Aorta (tissue), 5 donors: ENCODE measurements around the gene LPGAT1. TPM values are rescaled to one million over a fixed set of nuclear protein-coding genes. Genes with fewer than 3 reads are reported as not detected.

Source experiments
- ATAC-seq: fragments of 200-7000 bp; cut with Tn5 transposase; one replicate; pipeline ENCODE4 v1.9.1; 2022; ENCODE audit warnings: moderate library complexity; ENCODE audit not compliant: low FRiP score
- DNase-seq, 2 donors: peaks; one replicate each; pipeline ENCODE4 v3.0.0-alpha.2; 2020
- H3K27ac ChIP-seq, 2 donors: one replicate each; pipeline ENCODE4 v1.5.1; 2013; ENCODE audit warnings: low read length in 2 of 2, mild to moderate bottlenecking in 2 of 2, moderate library complexity in 2 of 2, control low read depth in 1 of 2, inconsistent platforms in 1 of 2, low read depth in 1 of 2
- H3K27me3 ChIP-seq, 2 donors: one replicate each; pipeline ENCODE4 v1.6.1; 2013; ENCODE audit warnings: control low read depth in 1 of 2, low read length in 1 of 2, mild to moderate bottlenecking in 1 of 2, moderate library complexity in 1 of 2; ENCODE audit not compliant: insufficient read depth in 2 of 2, control insufficient read depth in 1 of 2
- H3K36me3 ChIP-seq, 2 donors: one replicate each; pipeline ENCODE4 v1.6.1; 2013; ENCODE audit warnings: control low read depth in 1 of 2, low read length in 1 of 2, mild to moderate bottlenecking in 1 of 2; ENCODE audit not compliant: insufficient read depth in 2 of 2, control insufficient read depth in 1 of 2
- H3K4me1 ChIP-seq, 2 donors: one replicate each; pipeline ENCODE4 v1.6.1; 2013; ENCODE audit warnings: low read length in 2 of 2, control low read depth in 1 of 2, mild to moderate bottlenecking in 1 of 2, moderate library complexity in 1 of 2; ENCODE audit not compliant: insufficient read depth in 2 of 2, control insufficient read depth in 1 of 2
- H3K4me3 ChIP-seq, 2 donors: one replicate each; pipeline ENCODE4 v1.5.1; 2013; ENCODE audit warnings: low read length in 2 of 2, control low read depth in 1 of 2, mild to moderate bottlenecking in 1 of 2
- H3K9me3 ChIP-seq: one replicate; pipeline ENCODE4 v1.6.1; 2013; ENCODE audit warnings: mild to moderate bottlenecking, low read length; ENCODE audit not compliant: control insufficient read depth
- WGBS, 2 donors: extraction: QIAGEN DNeasy Blood & Tissue Kit; methylation state at CpG; one replicate each; pipeline ENCODE4 v1.1.7; 2013; 5-methylcytosine and 5-hydroxymethylcytosine counted together
- intact Hi-C, 2 donors: fragments of 100-400 bp; cut with DNase I; formaldehyde crosslinking; loops; one replicate each; pipeline versions ENCODE4 v1.14.2 to v1.15.0; 2022
- polyA plus RNA-seq, 2 donors: library from polyadenylated mRNA; stranded (reverse); fragments of 200-250 nt; gene quantifications; one replicate each; pipeline ENCODE4 v1.2.3, GENCODE V29; 2013
- total RNA-seq, 2 donors: library from RNA; stranded (reverse); fragmentation: NEBNext Ultra II Directional; extraction: Animal tissue kit (Norgen Biotek cat#: 25700); gene quantifications; one replicate each; pipeline ENCODE4 v1.2.1, GENCODE V29; 2021
- donor health status: healthy with polysubstance abuse.
- donor health status: Bipolar disorder and iron deficiency.
- donor health status: DM: no; HTN: no; CAD: no.
- donor health status: DM: no; HTN: no; CAD: no.
- donor health status: DM: yes; HTN: yes; CAD: no.

LPGAT1 gene
- total and polyA plus RNA-seq, 4 donors, result 7.5 to 50.0 (median 26.3) TPM

GRCh38 chr1:211831558-211832323 is 1.2 kb upstream of the LPGAT1 start:
- intact Hi-C loops, result loop anchor here (5.0 to 10.0 kb wide), 3 partner anchors 91 to 147 kb away; no protein-coding TSS in a partner anchor
- Histone ChIP-seq H3K27me3 (no peaks in the 10 kb centered on the region), H3K27ac (no peak overlapping the region), H3K4me1 (peaks cover 2 to 5% of the 10 kb centered on the region in 2 donors), H3K36me3 (no peaks in the 10 kb centered on the region), H3K4me3 (no peak overlapping the region), H3K9me3 (no peaks in the 10 kb centered on the region)
- no peak for DNase-seq
- WGBS, 2 donors, result 83 to 89% methylated on average over 4 of the region's 4 CpGs
- no peak for ATAC-seq

GRCh38 chr1:211830055-211830327 is 572 bp downstream of the LPGAT1 start:
- H3K4me1 ChIP-seq, result peaks cover 2 to 5% of the 10 kb centered on the region in 2 donors
- H3K4me3 ChIP-seq, result peak overlapping the region; percentile 94 to 100
- DNase-seq (no peak), ATAC-seq (peak; percentile 15)
- H3K27me3 ChIP-seq, result no peaks in the 10 kb centered on the region
- no peaks in the 10 kb centered on the region for H3K36me3 ChIP-seq
- peak overlapping the region; percentile 13 to 90 for H3K27ac ChIP-seq
- intact Hi-C loops, result loop anchor here (5.0 to 10.0 kb wide), 3 partner anchors 92 to 145 kb away; no protein-coding TSS in a partner anchor
- no peaks in the 10 kb centered on the region for H3K9me3 ChIP-seq
- 0 to 1% methylated on average over 24 to 45 of the region's 45 CpGs for WGBS, 2 donors

- H3K36me3 ChIP-seq, result no peaks in the 10 kb centered on the region
- H3K4me3 ChIP-seq, result peak overlapping the region; percentile 94 to 100
- no peak for ATAC-seq
- intact Hi-C loops, result loop anchor here (5.0 to 10.0 kb wide), 3 partner anchors 93 to 145 kb away; no protein-coding TSS in a partner anchor
- H3K4me1 ChIP-seq, result peaks cover 2 to 5% of the 10 kb centered on the region in 2 donors
- no peaks in the 10 kb centered on the region for H3K27me3 ChIP-seq
- H3K27ac ChIP-seq, result peak overlapping the region in 1 of 2 donors; percentile 13
- H3K9me3 ChIP-seq, result no peaks in the 10 kb centered on the region
- DNase-seq, result no peak
- 8 to 9% methylated on average over 22 of the region's 22 CpGs for WGBS, 2 donors
Observed at GRCh38 chr1:211829343-211830054, 1.1 kb downstream of the LPGAT1 start.

GRCh38 chr1:211828584-211829342 is 1.8 kb downstream of the LPGAT1 start:
- intact Hi-C loops, result no loop called here

GRCh38 chr1:211827051-211827450 is 3.5 kb downstream of the LPGAT1 start:
- intact Hi-C loops, result no loop called here

More at GRCh38 chr1:211828584-211829342, 1.8 kb downstream of the LPGAT1 start:
- Histone ChIP-seq H3K27me3 (no peaks in the 10 kb centered on the region), H3K27ac (no peak overlapping the region), H3K4me3 (peak overlapping the region in 1 of 2 donors; percentile 31), H3K36me3 (no peaks in the 10 kb centered on the region), H3K9me3 (no peaks in the 10 kb centered on the region), H3K4me1 (peaks cover 2 to 5% of the 10 kb centered on the region in 2 donors)
- no peak for ATAC-seq
- 78% methylated on average over 9 of the region's 9 CpGs for WGBS, 2 donors
- no peak for DNase-seq

GRCh38 chr1:211825980-211826379 is 4.6 kb downstream of the LPGAT1 start:
- 97 to 100% methylated on average over 1 of the region's 1 CpG for WGBS, 2 donors
- H3K36me3 ChIP-seq, result no peaks in the 10 kb centered on the region
- no peak for DNase-seq
- no peaks in the 10 kb centered on the region for H3K27me3 ChIP-seq
- H3K4me3 ChIP-seq, result no peak overlapping the region
- no peak for ATAC-seq
- no peak overlapping the region for H3K27ac ChIP-seq
- H3K4me1 ChIP-seq, result peaks cover 2 to 5% of the 10 kb centered on the region in 2 donors
- intact Hi-C loops, result no loop called here
- H3K9me3 ChIP-seq, result no peaks in the 10 kb centered on the region

More at GRCh38 chr1:211827051-211827450, 3.5 kb downstream of the LPGAT1 start:
- no peak overlapping the region for H3K4me3 ChIP-seq
- DNase-seq, result no peak
- no peaks in the 10 kb centered on the region for H3K36me3 ChIP-seq
- no peak overlapping the region for H3K27ac ChIP-seq
- H3K4me1 ChIP-seq, result peaks cover 2 to 5% of the 10 kb centered on the region in 2 donors
- no peaks in the 10 kb centered on the region for H3K9me3 ChIP-seq
- no peak for ATAC-seq
- H3K27me3 ChIP-seq, result no peaks in the 10 kb centered on the region

GRCh38 chr1:211822677-211823407 is 7.7 kb downstream of the LPGAT1 start:
- intact Hi-C loops, result no loop called here

GRCh38 chr1:211816586-211816985 is 14.0 kb downstream of the LPGAT1 start:
- Histone ChIP-seq H3K36me3 (no peaks in the 10 kb centered on the region), H3K4me1 (no peaks in the 10 kb centered on the region), H3K4me3 (no peak overlapping the region), H3K27me3 (no peaks in the 10 kb centered on the region), H3K9me3 (peaks cover 2% of the 10 kb centered on the region), H3K27ac (no peak overlapping the region)
- ATAC-seq (no peak), DNase-seq (no peak)
- intact Hi-C loops, result no loop called here

More at GRCh38 chr1:211822677-211823407, 7.7 kb downstream of the LPGAT1 start:
- no peak for ATAC-seq
- Histone ChIP-seq H3K36me3 (no peaks in the 10 kb centered on the region), H3K4me1 (peaks cover 2% of the 10 kb centered on the region in 2 donors), H3K4me3 (no peak overlapping the region), H3K27me3 (no peaks in the 10 kb centered on the region), H3K9me3 (no peaks in the 10 kb centered on the region), H3K27ac (no peak overlapping the region)
- WGBS, 2 donors, result 90 to 94% methylated on average over 5 of the region's 5 CpGs
- no peak for DNase-seq
